ENCODE data around the gene MRPL42.
A peak's percentile ranks its signal among the peaks of the same experiment; 100 is the strongest.
"Not testable (repeated sequence)": the region's sequence is repeated elsewhere in the genome, so short reads cannot be mapped to it uniquely, and the experiment has no call there.

MRPL42 gene

GRCh38 chr12:93426412-93426805, 40.9 kb upstream of the MRPL42 start:
- Histone ChIP-seq H4K8ac (ENCODE audit: low read depth, low read length) (no peak overlapping the region), H3K4me2 (ENCODE audit: low read length) (no peak overlapping the region), H2BK120ac (ENCODE audit: low read depth, low read length) (no peak overlapping the region), H3K27ac (ENCODE audit: low read depth, low read length) (peak overlapping the region; percentile 57), H3K36me3 (ENCODE audit: control insufficient read depth, insufficient read depth, low read length) (no peaks in the 10 kb centered on the region), H2AK5ac (ENCODE audit: low read length) (no peak overlapping the region), H3K4ac (ENCODE audit: low read depth, low read length) (no peak overlapping the region), H3K79me1 (ENCODE audit: low read length) (peaks cover 2% of the 10 kb centered on the region), H3K4me1 (ENCODE audit: control insufficient read depth, low read depth, low read length) (peaks cover 22% of the 10 kb centered on the region), H3K79me2 (ENCODE audit: control insufficient read depth, insufficient read depth, low read length) (peaks cover 82% of the 10 kb centered on the region), H2BK15ac (replicated peaks; ENCODE audit: low read depth) (no peak overlapping the region), H3K23ac (ENCODE audit: low read length) (no peak overlapping the region), H3K4me3 (ENCODE audit: low read length) (no peak overlapping the region), H4K5ac (ENCODE audit: low read length) (no peak overlapping the region), H2BK5ac (ENCODE audit: low read length) (no peak overlapping the region), H3K56ac (ENCODE audit: low read length) (no peak overlapping the region), H3K27me3 (ENCODE audit: insufficient read depth, low read length, poor library complexity) (no peaks in the 10 kb centered on the region), H3K9ac (ENCODE audit: low read length) (no peak overlapping the region), H3K18ac (ENCODE audit: low read length) (peak overlapping the region; percentile 60)
- peak; percentile 82 for DNase-seq
- WGBS (ENCODE audit: extremely low coverage, insufficient coverage, low lambda C conversion rate): no CpG with 5 or more reads among the region's 1 CpG

- no peak overlapping the region for H4K5ac ChIP-seq (ENCODE audit: low read length)
- peak overlapping the region; percentile 20 for H3K56ac ChIP-seq (ENCODE audit: low read length)
- H3K4me2 ChIP-seq (ENCODE audit: low read length): no peak overlapping the region
- no peak overlapping the region for H2BK15ac ChIP-seq (replicated peaks; ENCODE audit: low read depth)
- H3K4ac ChIP-seq (ENCODE audit: low read depth, low read length): no peak overlapping the region
- no peak overlapping the region for H3K18ac ChIP-seq (ENCODE audit: low read length)
- H3K79me2 ChIP-seq (ENCODE audit: control insufficient read depth, insufficient read depth, low read length): peaks cover 82% of the 10 kb centered on the region
- H3K27ac ChIP-seq (ENCODE audit: low read depth, low read length): no peak overlapping the region
- peaks cover 20% of the 10 kb centered on the region for H3K4me1 ChIP-seq (ENCODE audit: control insufficient read depth, low read depth, low read length)
- no peak overlapping the region for H2BK5ac ChIP-seq (ENCODE audit: low read length)
- no peaks in the 10 kb centered on the region for H3K36me3 ChIP-seq (ENCODE audit: control insufficient read depth, insufficient read depth, low read length)
- no peak overlapping the region for H3K9ac ChIP-seq (ENCODE audit: low read length)
- no peak overlapping the region for H2AK5ac ChIP-seq (ENCODE audit: low read length)
- no CpG with 5 or more reads among the region's 5 CpGs for WGBS (ENCODE audit: extremely low coverage, insufficient coverage, low lambda C conversion rate)
- no peak overlapping the region for H4K8ac ChIP-seq (ENCODE audit: low read depth, low read length)
- DNase-seq: no peak
- H3K23ac ChIP-seq (ENCODE audit: low read length): no peak overlapping the region
- H2BK120ac ChIP-seq (ENCODE audit: low read depth, low read length): no peak overlapping the region
- no peak overlapping the region for H3K4me3 ChIP-seq (ENCODE audit: low read length)
- no peaks in the 10 kb centered on the region for H3K27me3 ChIP-seq (ENCODE audit: insufficient read depth, low read length, poor library complexity)
- H3K79me1 ChIP-seq (ENCODE audit: low read length): peaks cover under 1% of the 10 kb centered on the region
Observed at GRCh38 chr12:93427779-93428564, 39.3 kb upstream of the MRPL42 start.

- Histone ChIP-seq H3K4me3 (ENCODE audit: low read length) (no peak overlapping the region), H3K18ac (ENCODE audit: low read length) (no peak overlapping the region), H3K27ac (ENCODE audit: low read depth, low read length) (no peak overlapping the region), H3K27me3 (ENCODE audit: insufficient read depth, low read length, poor library complexity) (no peaks in the 10 kb centered on the region), H3K9ac (ENCODE audit: low read length) (no peak overlapping the region), H3K79me1 (ENCODE audit: low read length) (no peaks in the 10 kb centered on the region), H3K4ac (ENCODE audit: low read depth, low read length) (no peak overlapping the region), H3K23ac (ENCODE audit: low read length) (no peak overlapping the region), H4K8ac (ENCODE audit: low read depth, low read length) (no peak overlapping the region), H3K36me3 (ENCODE audit: control insufficient read depth, insufficient read depth, low read length) (no peaks in the 10 kb centered on the region), H4K5ac (ENCODE audit: low read length) (no peak overlapping the region), H2BK120ac (ENCODE audit: low read depth, low read length) (no peak overlapping the region), H2AK5ac (ENCODE audit: low read length) (no peak overlapping the region), H3K56ac (ENCODE audit: low read length) (no peak overlapping the region), H2BK5ac (ENCODE audit: low read length) (no peak overlapping the region), H3K4me1 (ENCODE audit: control insufficient read depth, low read depth, low read length) (peaks cover 17% of the 10 kb centered on the region), H3K79me2 (ENCODE audit: control insufficient read depth, insufficient read depth, low read length) (peaks cover 80% of the 10 kb centered on the region), H2BK15ac (replicated peaks; ENCODE audit: low read depth) (no peak overlapping the region), H3K4me2 (ENCODE audit: low read length) (no peak overlapping the region)
- no peak for DNase-seq
- WGBS (ENCODE audit: extremely low coverage, insufficient coverage, low lambda C conversion rate): no CpG with 5 or more reads among the region's 1 CpG
Observed at GRCh38 chr12:93429448-93429847, 37.9 kb upstream of the MRPL42 start.

- no peak overlapping the region for H3K27ac ChIP-seq (ENCODE audit: low read depth, low read length)
Observed at GRCh38 chr12:93429852-93430251, 37.5 kb upstream of the MRPL42 start.

GRCh38 chr12:93430280-93430679, 37.0 kb upstream of the MRPL42 start:
- Histone ChIP-seq H3K4me2 (ENCODE audit: low read length) (no peak overlapping the region), H3K79me2 (ENCODE audit: control insufficient read depth, insufficient read depth, low read length) (peaks cover 79% of the 10 kb centered on the region), H3K4ac (ENCODE audit: low read depth, low read length) (no peak overlapping the region), H3K27ac (ENCODE audit: low read depth, low read length) (no peak overlapping the region), H4K8ac (ENCODE audit: low read depth, low read length) (no peak overlapping the region), H3K23ac (ENCODE audit: low read length) (no peak overlapping the region), H3K4me3 (ENCODE audit: low read length) (no peak overlapping the region), H2BK15ac (replicated peaks; ENCODE audit: low read depth) (no peak overlapping the region), H2BK120ac (ENCODE audit: low read depth, low read length) (no peak overlapping the region), H3K27me3 (ENCODE audit: insufficient read depth, low read length, poor library complexity) (no peaks in the 10 kb centered on the region), H3K36me3 (ENCODE audit: control insufficient read depth, insufficient read depth, low read length) (no peaks in the 10 kb centered on the region), H3K4me1 (ENCODE audit: control insufficient read depth, low read depth, low read length) (peaks cover 13% of the 10 kb centered on the region), H3K18ac (ENCODE audit: low read length) (no peak overlapping the region), H3K9ac (ENCODE audit: low read length) (no peak overlapping the region), H3K79me1 (ENCODE audit: low read length) (no peaks in the 10 kb centered on the region), H2BK5ac (ENCODE audit: low read length) (no peak overlapping the region), H4K5ac (ENCODE audit: low read length) (no peak overlapping the region), H3K56ac (ENCODE audit: low read length) (no peak overlapping the region), H2AK5ac (ENCODE audit: low read length) (no peak overlapping the region)
- WGBS (ENCODE audit: extremely low coverage, insufficient coverage, low lambda C conversion rate): no CpG with 5 or more reads among the region's 4 CpGs
- no peak for DNase-seq

More at GRCh38 chr12:93429852-93430251, 37.5 kb upstream of the MRPL42 start:
- Histone ChIP-seq H3K27me3 (ENCODE audit: insufficient read depth, low read length, poor library complexity) (no peaks in the 10 kb centered on the region), H4K5ac (ENCODE audit: low read length) (no peak overlapping the region), H3K4me3 (ENCODE audit: low read length) (no peak overlapping the region), H4K8ac (ENCODE audit: low read depth, low read length) (no peak overlapping the region), H3K4me1 (ENCODE audit: control insufficient read depth, low read depth, low read length) (peaks cover 16% of the 10 kb centered on the region), H3K23ac (ENCODE audit: low read length) (no peak overlapping the region), H3K79me1 (ENCODE audit: low read length) (no peaks in the 10 kb centered on the region), H2AK5ac (ENCODE audit: low read length) (no peak overlapping the region), H2BK5ac (ENCODE audit: low read length) (no peak overlapping the region), H2BK120ac (ENCODE audit: low read depth, low read length) (no peak overlapping the region), H3K56ac (ENCODE audit: low read length) (no peak overlapping the region), H2BK15ac (replicated peaks; ENCODE audit: low read depth) (no peak overlapping the region), H3K4me2 (ENCODE audit: low read length) (no peak overlapping the region), H3K18ac (ENCODE audit: low read length) (no peak overlapping the region), H3K4ac (ENCODE audit: low read depth, low read length) (no peak overlapping the region), H3K79me2 (ENCODE audit: control insufficient read depth, insufficient read depth, low read length) (peaks cover 79% of the 10 kb centered on the region), H3K36me3 (ENCODE audit: control insufficient read depth, insufficient read depth, low read length) (no peaks in the 10 kb centered on the region), H3K9ac (ENCODE audit: low read length) (no peak overlapping the region)
- no peak for DNase-seq
- WGBS (ENCODE audit: extremely low coverage, insufficient coverage, low lambda C conversion rate): no CpG with 5 or more reads among the region's 1 CpG

- not testable (repeated sequence) for H2AK5ac ChIP-seq (ENCODE audit: low read length); H2BK120ac ChIP-seq (ENCODE audit: low read depth, low read length); H3K4me1 ChIP-seq (ENCODE audit: control insufficient read depth, low read depth, low read length); H3K23ac ChIP-seq (ENCODE audit: low read length); H3K36me3 ChIP-seq (ENCODE audit: control insufficient read depth, insufficient read depth, low read length); H4K8ac ChIP-seq (ENCODE audit: low read depth, low read length); H4K5ac ChIP-seq (ENCODE audit: low read length); H2BK5ac ChIP-seq (ENCODE audit: low read length); H3K4me2 ChIP-seq (ENCODE audit: low read length); H2BK15ac ChIP-seq (replicated peaks; ENCODE audit: low read depth); H3K27ac ChIP-seq (ENCODE audit: low read depth, low read length); H3K27me3 ChIP-seq (ENCODE audit: insufficient read depth, low read length, poor library complexity); H3K56ac ChIP-seq (ENCODE audit: low read length); H3K79me1 ChIP-seq (ENCODE audit: low read length); H3K18ac ChIP-seq (ENCODE audit: low read length); H3K9ac ChIP-seq (ENCODE audit: low read length); H3K4ac ChIP-seq (ENCODE audit: low read depth, low read length); DNase-seq; H3K4me3 ChIP-seq (ENCODE audit: low read length)
- peaks cover 80% of the 10 kb centered on the region for H3K79me2 ChIP-seq (ENCODE audit: control insufficient read depth, insufficient read depth, low read length)
- no CpG with 5 or more reads among the region's 6 CpGs for WGBS (ENCODE audit: extremely low coverage, insufficient coverage, low lambda C conversion rate)
Observed at GRCh38 chr12:93432031-93432430, 35.3 kb upstream of the MRPL42 start.

Data from mesendoderm (in vitro differentiated cells).